NCI-H187 treated with DMSO at 0.1 percent for 48 hours (cell line): ENCODE measurements around the gene ANGPTL5.
A peak's percentile ranks its signal among the peaks of the same experiment; 100 is the strongest.
"Not testable (repeated sequence)": the region's sequence is repeated elsewhere in the genome, so short reads cannot be mapped to it uniquely, and the experiment has no call there.

Experiments
- DNase-seq: peaks from one replicate; lab custom pipeline; 2025; lab: John Stamatoyannopoulos, UW

Gene ANGPTL5

DNA sequence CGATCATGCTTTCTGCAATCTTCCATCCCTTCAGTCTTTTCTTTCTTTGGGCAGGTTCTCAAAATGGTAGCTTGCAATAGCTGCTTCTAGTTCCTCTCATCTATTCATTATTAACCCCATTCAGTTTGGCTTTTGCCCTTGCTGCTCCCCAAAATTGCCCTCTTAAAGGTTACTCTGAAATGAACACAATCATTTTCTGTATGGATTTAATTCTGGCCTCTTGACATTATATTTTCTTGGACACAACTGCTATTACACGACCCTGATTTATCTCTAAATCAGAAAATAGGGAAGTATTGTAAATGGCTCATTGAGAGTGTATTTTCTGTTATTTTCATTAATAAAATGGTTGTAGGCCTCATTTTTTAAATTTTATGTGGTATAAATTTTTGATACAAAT, at the start of gene ANGPTL5:
Gene ANGPTL5, minus strand, starts transcription at position 101 of the 400 bp plus-strand sequence. CDS start 8,613 bp downstream, outside the sequence.
- DNase-seq = no peak

DNA sequence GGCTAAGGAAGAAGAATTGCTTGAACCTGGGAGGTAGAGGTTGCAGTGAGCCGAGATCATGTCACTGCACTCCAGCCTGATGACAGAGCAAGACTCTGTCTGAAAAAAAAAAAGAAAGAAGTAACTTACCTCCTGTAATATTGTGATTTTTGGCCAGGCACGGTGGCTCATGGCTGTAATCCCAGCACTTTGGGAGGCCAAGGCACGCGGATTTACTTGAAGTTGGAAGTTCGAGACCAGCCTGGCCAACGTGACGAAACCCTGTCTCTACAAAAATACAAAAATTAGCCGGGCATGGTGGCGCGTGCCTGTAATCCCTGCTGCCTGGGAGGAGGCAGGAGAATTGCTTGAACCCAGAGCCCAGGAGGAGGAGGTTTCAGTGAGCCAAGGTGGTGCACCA, 47.9 kb upstream of the ANGPTL5 start:
- not testable (repeated sequence) for DNase-seq

DNA sequence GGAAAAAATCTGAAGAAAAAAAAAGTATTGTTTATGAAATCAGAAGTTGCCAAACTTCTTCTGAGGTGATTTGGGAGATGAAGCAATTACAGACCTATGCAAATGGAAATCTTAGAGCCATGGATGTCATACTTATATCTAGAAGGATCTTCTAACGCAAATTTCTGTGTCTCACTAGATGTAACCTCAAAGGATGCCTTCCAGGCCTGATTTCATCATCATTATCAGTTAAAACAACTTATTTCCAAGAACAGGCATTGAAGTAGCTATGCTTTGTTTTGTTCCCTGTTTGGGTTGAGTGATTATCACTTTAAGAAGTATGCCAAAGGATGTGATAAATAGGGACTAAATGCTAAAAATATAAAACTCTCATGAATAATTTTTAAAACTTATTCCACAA, 43.9 kb upstream of the ANGPTL5 start:
- DNase-seq = no peak

DNA sequence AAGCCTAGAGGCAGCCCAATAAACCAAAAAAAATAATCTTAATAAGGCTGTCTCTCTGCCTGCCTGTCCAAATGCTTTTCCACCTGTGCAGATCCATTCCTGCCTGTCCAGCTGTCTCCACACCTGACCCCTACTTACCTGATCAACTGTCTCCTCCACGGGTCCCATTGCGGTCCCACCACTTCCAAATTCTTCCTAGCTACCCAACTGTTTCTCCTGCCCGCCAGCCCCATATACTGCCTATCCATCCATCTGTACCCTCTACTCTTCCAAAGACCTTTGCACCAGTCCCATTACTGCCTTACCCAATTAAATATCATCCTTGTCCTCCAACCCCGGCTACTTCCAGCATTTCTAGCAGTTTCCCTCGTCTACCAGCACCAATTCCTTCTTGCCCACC, 39.4 kb upstream of the ANGPTL5 start:
- DNase-seq = no peak

DNA sequence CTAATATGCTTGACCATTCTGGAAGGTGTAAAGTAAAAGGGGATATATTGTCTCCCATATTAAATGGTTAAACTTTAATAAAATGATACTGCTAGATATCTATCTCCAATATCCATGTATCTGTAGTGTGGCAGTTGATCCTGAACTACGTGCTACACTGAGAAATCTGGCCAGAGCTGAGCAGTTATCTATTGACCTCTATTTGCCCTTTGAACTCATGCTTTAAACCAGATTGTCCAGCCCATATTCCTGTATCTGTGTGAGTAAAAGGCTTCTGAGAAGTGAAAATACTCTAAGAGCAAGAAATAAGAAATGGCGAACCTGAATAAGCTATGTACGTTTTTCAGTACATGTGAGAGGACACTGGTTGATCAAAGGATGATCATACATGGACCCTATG, 39.0 kb upstream of the ANGPTL5 start:
- no peak for DNase-seq

DNA sequence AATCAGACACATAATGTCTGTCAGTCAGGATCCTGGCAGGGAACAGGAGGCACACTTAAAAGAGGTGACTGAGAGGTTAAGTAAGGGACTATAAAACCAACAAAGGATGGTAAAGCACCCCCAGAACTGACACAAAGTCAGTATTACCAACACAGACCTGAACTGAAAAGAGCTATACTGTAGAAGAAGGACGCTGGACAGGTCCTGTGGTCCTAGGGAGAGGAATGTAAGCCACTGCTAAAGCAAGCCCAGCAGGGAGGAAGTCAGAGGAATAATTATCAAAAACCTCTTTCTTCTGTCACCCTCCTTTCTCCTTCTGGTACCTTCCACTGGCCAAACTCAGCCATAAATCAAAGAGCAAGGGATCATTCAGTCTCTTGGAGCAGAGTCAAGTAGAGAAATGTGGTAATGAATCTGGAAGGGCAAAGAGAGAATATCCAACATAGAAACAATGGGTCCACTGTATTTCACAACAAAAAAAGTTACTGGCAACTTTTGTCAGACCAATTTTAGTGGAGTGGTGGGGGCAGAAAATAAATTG, 33.4 kb upstream of the ANGPTL5 start:
- DNase-seq = no peak

DNA sequence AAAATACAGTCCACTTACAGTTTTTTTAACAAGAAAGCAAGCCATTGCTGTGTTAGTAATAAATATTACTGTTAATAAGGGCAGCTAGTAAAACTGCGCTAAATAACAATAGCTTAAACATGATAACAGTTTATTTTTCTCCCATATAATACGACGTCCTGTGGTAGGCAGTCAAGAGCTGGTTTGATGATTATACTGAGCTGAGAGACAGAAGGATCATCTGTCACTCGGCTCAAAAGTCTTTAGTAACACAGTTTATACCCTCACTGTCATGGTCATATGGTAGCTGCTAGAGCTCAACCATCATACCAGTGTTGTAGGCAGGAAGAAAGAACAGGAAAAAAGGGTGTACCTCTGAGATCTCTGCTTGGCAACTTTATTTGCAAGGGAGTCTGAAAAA, 29.1 kb upstream of the ANGPTL5 start:
- peak; percentile 27 for DNase-seq

DNA sequence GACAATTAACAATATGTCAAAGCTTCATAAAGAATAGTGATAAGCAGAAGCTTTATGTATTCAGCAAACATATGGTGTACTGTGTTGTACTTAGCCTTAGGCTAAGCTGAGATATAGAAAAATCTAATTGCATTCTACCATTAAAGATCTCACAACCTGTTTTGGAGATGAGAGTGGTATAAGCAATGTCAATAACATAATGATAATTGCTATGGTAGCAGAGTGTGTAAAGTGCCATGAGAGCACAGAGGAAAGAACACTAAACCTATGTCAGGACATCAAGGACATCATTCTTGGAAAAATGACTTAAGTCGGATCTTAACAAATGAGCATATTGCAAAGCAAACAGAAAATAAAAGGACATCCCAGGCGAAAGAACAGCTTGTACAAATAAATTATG, 28.6 kb upstream of the ANGPTL5 start:
- DNase-seq = peak; percentile 77

DNA sequence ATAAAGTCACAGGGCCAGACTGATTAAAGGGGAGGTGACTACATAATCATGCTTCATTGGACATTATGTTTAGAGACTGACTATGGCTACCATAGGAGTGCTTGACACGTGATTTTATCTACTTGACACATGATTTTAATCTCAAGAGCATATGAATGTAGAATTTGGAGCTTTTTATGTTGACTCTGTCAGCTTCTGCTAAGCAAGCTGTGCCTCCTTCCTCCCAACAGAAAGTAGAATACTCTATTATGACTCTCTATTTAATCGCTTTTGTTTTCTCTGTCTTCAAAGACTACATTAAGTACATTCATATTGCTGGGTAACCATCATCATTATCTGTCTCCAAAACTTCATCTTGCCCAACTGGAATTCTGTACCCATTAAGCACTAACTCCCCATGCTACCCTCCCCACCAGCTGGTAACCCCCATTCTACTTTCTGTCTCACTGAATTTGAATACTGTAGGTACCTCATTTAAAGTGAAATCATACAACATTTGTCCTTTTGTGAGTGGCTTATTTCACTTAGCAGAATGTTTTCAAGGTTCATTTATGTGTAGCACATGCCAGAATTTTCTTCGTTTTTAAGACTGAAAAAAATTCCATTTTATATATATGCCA, 24.7 kb upstream of the ANGPTL5 start:
- DNase-seq = no peak

DNA sequence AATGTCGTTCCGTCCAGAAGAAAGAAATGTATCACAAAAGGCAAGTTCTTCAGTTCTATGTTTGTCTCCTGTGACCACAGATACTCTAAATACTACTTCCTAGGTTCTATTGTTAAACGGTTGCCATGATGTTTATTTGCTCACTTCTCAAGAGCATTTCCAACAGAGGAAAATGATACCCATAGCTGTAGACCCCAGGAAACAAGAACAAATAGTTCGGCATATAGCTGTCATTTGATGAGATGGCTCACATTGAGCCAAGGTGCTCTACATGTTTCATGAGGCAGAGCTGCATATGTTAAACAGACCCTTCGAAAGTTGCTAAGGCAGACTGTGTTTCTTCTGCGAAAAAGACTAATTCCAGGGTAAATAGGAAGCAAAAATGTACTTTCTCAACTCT, 15.4 kb upstream of the ANGPTL5 start:
- peak; percentile 40 for DNase-seq

DNA sequence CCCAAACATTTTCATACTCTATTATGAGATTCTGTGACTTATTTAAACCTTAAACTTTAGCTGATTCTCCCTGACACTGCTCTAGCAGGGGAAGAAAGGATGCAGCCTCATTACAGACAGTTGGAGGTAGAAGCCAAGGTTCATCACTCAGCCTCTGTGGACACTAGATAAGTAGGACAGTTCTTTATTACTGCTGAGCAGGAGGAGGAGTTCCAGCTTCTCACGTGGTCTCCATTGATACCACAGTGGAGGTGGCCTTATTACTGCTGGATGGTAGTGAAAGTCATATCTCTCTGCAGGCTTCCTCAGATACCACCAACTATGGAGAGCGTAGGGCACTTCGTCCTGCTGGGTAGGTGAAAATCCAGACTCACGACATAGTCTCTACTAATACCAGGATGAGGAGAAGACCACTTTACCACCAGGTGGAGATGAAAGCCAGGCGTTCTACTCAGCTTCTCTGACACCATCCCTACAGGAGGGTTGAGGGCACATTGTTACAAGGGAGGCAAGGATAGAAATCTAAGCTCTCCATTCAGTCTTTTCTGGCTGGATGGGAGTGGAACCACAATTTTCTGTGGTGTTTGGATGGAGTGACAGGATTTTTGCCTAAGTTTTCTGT, 13.1 kb upstream of the ANGPTL5 start:
- DNase-seq = no peak

DNA sequence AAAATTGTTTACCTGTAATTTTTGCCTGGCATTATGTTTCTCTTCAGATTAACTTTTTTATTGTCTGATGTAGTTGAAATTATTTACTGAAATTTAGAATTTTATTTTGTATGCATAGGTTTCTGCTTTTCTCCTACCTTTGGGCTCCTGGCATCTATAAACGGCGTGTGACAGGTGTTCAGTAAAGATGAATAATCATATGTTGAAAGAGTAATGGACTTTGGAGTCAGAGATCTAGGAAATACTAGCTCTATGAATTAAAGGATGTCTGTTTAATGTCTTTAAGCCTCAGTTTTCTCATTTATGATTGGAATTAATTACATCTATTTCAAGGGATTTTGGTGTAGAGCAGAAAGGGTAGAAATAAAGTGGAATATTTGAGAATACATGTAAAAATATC, 7.2 kb upstream of the ANGPTL5 start:
- no peak for DNase-seq

DNA sequence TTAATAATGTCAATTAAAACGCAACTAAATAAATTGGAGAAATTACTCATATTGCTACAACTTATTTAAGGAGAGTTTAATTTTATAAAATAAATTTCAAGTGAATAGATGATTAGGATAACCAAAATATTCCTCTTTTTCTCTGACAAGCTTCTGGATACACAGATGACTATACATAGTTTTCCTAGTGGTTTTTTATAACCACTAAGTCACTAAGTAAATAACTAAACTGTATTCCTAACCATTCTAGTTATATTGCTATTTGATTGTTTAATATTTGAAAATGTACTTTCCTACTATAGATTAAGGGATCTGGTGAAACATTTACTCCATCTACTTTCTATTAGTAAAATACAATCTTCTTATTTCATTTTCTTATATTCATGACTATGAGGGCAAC, 4.7 kb upstream of the ANGPTL5 start:
- DNase-seq = no peak

DNA sequence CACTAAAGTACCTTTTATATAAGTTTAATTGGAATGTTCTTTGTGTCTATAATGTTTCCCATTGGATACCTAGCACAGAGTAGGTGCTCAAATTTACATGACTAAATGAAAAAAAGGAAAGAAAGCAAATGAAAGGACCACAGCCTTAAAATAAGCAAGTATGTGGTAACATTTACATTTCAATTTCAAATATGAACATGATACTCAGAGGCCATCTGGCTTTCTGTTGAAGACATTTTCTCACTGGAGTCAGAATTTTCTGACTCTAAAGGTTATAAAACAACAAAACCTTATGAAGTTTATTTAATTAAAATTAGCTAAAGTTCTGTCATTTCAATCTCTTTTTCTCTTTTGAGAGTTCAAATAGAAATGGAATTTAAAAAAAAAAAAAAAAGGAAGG, 904 bp upstream of the ANGPTL5 start:
- DNase-seq = no peak

DNA sequence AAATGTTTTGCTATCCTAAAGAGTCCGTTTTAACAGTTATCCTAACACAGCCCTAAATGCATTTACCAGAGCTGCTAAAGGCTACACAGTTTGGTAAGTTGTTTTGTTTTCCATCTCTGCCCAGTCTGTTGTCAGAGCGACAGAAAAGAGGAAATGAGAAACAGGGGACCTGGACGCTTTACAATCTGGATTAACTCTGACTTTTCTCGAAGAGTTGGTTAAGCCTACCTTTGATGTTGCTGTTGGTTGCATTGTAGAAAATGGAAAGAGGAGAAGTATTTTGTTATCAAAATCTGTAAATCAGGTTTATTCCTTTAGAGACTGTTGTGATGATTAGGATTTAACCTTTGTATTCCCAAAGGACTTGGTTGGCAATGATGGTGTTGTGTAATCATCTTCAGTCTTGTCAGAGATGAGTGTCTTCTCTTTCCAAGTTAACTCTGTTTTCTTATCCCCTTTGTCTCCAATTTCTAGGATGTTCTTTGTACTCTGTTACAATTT, 481 bp downstream of the ANGPTL5 start:
- no peak for DNase-seq

DNA sequence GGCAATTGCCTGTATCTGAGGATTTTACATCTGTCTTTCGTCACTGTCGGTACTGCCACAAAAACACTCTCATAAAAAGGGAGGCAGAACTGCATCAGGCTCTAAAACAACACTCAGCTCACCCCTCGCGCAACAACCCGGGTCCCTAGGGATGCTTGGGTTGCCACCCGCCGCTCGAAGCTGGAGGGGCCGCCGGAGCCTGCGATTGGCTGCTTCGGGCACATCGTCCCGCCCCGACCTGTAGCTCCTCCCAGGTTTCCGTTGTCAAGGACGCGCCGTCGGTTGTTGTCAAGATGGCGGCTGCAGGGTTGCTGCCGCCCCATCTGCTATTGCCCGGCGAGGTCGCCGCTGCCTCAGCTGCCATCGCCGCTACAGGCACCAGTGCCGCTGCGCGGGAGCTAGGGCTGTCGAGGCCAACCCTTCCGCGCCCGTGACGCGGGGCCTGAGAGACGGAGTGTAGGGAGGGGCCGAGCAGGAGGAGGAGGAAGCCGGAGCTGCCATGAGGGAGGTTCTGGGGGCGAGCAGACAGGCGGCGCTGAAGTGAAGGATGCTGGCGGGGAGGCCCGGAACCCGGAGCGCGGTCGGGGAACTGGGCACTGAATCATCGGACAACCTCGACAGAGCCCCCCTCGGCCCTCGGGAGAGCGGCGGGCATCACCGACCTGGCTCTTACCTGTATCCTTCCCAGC, 1.4 kb downstream of the ANGPTL5 start, which contains the start of gene CEP126:
Gene CEP126, plus strand, starts transcription at position 273 of the 689 bp plus-strand sequence. Its CDS starts 275 bp downstream, at position 548.
- peak; percentile 91 for DNase-seq

DNA sequence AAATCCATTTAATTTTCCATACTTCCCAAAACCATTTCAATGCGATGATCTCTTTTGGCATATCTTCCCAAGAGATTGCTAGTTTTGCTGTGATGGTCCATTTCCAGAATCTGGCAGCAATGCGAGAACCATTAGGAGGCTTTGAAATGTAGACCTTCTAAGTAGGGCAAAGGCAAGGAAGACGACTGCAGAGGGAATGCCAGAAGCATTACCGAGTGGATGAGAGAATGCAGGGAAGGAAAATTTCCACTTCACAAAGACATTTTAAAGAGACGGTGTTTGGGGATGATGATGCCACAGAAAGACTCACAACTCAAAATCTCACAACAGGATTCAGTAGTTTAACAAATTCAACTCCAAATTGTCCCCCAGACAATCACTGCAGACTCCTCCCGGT, 2.0 kb downstream of the ANGPTL5 start:
- DNase-seq = no peak

DNA sequence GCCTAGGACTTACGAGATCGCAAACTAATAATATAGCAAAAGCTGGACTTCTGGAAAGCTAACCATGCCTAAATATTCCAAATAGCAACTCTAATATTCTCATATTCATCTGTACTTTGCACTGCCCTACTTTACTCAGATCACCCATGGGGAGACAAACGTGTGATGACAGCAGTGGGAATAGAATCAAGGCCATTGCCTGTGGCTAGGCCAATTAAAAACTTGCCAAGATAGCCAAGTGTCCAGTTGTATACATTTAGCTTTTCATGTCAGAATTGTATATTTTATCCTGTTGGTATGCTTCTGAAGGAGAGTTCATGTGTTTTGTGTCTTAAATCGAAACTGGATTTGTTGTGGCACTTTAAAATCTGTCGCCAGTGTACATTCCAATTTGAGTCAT, 2.7 kb downstream of the ANGPTL5 start:
- DNase-seq = no peak

DNA sequence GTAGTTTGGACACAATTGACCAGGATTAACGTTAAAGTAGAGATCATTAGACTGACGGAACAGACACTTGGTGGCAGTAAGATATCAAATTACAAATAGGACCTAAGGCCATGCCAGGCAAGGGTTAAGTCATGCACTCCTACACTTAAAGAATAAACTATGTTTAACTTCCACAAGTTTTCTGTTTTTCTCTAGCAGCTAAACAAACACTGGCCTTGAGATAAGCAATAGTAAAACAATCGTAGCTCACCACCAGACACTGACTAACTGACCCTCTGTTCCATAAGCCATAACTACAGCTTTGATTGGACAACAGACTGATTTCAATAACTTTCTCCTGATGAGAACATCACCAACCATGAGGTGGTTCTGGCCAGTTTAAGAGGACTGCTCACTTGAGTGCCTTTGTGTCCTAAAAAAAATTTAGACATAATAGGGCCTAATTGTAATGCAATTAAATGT, 3.5 kb downstream of the ANGPTL5 start:
- DNase-seq = no peak

DNA sequence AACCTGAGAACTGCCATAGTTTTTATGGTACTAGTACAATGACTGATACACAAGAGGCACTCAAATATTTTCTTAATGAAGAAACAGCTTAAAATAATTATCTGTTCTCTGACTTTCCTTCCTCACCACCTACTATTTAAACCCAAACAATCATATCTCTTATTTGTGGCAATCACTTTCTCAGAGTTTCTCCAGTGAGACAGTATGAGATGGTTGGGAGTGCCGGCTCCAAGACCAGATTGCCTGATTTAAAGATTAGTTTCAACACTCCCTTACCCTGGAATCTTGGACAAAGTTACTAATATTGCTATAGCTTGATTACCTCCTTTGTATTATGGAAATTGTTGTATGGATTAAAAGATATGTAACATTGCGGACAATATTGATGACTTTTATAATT, 7.2 kb downstream of the ANGPTL5 start:
- DNase-seq = no peak

DNA sequence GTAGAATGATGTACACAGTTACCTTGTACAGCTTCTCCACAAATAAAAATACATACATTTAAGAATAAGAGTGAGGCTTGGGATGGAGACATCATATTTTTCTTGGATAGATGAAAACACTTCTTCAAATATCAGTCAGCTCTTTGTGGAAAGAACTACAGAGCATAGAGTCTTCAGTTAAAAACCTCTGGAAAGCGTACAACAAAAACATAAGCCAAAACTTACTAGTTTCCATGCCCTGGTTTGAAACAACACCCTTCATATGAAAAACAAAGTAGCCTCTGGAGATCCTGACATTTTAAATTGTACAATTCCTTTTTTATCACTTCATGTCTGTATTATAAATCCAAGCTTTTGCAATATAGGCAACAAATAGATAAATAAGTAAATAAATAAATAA, 8.5 kb downstream of the ANGPTL5 start:
- no peak for DNase-seq

DNA sequence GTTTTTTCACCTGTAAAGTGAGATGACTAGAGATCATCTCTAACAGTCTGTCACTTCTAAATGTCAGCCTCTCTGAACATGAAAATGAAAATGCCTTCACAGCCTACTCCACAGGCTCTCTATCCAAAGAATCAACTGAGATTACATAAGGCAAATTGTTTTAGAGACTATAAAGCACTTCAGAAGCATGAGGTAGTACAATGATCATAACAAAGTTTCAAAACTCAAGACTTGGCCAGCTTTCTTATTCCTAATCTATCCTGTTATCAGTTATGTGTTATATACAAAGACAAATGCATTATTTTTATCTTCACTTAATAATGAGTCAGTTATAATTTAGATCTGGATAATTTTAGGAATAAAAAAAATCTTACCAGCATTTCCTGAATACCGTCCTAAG, 21.8 kb downstream of the ANGPTL5 start:
- DNase-seq = no peak

DNA sequence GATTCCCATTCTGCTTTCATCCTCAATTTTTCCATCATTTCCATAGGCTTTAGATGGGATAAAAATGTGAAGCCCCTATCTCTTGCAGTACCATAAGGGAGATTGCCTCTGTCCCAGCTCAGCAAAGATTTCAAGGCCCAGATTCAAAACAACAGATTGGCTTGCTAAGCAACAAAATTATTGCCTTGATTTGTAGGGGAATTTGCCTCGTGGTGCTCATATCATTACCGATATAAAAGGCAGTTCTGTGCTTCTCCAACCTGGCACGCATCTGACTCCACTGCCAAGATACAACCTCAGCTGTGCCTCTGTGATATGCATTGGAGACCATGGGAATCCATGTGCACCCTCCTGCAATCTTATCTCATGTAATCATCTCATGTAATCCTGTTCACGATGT, 26.6 kb downstream of the ANGPTL5 start:
- no peak for DNase-seq
